Tibial nerve (tissue), 4 donors: ENCODE measurements around the gene NR4A3.

Experiments
- CTCF ChIP-seq, 5 experiments: fragments of 200-600 bp in 3 of 5; fragments of 450-650 bp in 2 of 5; sonication (generic) in 3 of 5; IDR thresholded peaks; one replicate each; pipeline ENCODE4 v1.5.1; 2016 to 2019; ENCODE audit warnings: antibody characterized with exemption in 5 of 5, mild to moderate bottlenecking in 3 of 5, moderate library complexity in 2 of 5
- EP300 ChIP-seq, 2 donors: sonication (generic); formaldehyde crosslinking; IDR thresholded peaks; one replicate each; pipeline ENCODE4 v1.6.1; 2017; ENCODE audit warnings: antibody characterized with exemption in 2 of 2, mild to moderate bottlenecking in 1 of 2
- POLR2A ChIP-seq, 2 donors: fragments of 450-650 bp; IDR thresholded peaks; one replicate each; pipeline ENCODE4 v1.6.1; 2017; ENCODE audit warnings: antibody characterized with exemption in 2 of 2, mild to moderate bottlenecking in 2 of 2, moderate library complexity in 2 of 2

DNA sequence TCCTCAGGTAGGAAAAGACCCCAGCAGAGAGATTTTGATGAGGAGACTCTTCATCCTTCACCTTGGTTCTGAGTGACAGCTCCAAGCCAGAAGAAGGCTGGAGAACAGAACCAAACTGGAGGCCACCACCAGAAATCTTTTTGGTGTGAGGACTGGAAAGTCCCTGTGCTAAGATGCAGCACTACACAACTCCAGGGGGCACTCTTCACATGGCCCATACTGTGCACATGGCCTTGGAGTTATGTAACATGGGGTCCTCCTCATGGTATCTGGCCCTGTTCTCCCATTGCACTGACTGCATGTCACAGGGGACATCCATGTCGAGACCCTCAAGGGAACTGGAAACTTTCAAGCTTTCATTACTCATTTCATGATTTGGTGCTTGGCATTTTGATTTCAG is 67.4 kb downstream of the NR4A3 start:
- no peak for TF ChIP-seq CTCF (IDR thresholded peaks at IDR 0.05)
- TF ChIP-seq EP300 (IDR thresholded peaks at IDR 0.05): no peak
- TF ChIP-seq POLR2A (IDR thresholded peaks at IDR 0.05): no peak
